K562 (cell line): Measurements from ENCODE around the gene TMEM191C. TPM values are rescaled to one million over a fixed set of nuclear protein-coding genes. Genes with fewer than 3 reads are reported as not detected.
A peak's percentile ranks its signal among the peaks of the same experiment; 100 is the strongest.

Experiments used
- ATF2 ChIP-seq: sonication (generic); formaldehyde crosslinking; IDR thresholded peaks from 2 replicates; pipeline ENCODE4 v1.8.1; 2022; ENCODE audit warnings: missing genetic modification reagents
- CBFB ChIP-seq: sonication (generic); formaldehyde crosslinking; IDR thresholded peaks from 2 replicates; pipeline ENCODE4 v1.4.0; 2020; ENCODE audit warnings: mild to moderate bottlenecking, missing genetic modification reagents
- CTBP1 ChIP-seq: fragments of 450-650 bp; IDR thresholded peaks from 2 replicates; pipeline ENCODE4 v1.6.1; 2016; ENCODE audit warnings: borderline replicate concordance
- ELK1 ChIP-seq: sonication (generic); formaldehyde crosslinking; IDR thresholded peaks from 2 replicates; pipeline ENCODE4 v1.8.1; 2022; ENCODE audit warnings: missing genetic modification reagents
- FOXK1 ChIP-seq: sonication (generic); formaldehyde crosslinking; IDR thresholded peaks from 2 replicates; pipeline ENCODE4 v1.8.0; 2022; ENCODE audit warnings: missing genetic modification reagents, mild to moderate bottlenecking, borderline replicate concordance
- HMGN3 ChIP-seq: IDR thresholded peaks from 2 replicates; pipeline ENCODE4 v1.6.1; 2011; ENCODE audit warnings: borderline replicate concordance, low read depth, mild to moderate bottlenecking, mixed read lengths, low read length; ENCODE audit not compliant: insufficient read length; ENCODE audit errors: extremely low read depth
- HNRNPUL1 ChIP-seq: fragments of 200-400 bp; formaldehyde crosslinking; IDR thresholded peaks from 2 replicates; pipeline ENCODE4 v1.6.1; 2017; ENCODE audit warnings: low read length
- KLF16 ChIP-seq: IDR thresholded peaks from 2 replicates; pipeline ENCODE4 v1.6.1; 2016; ENCODE audit warnings: antibody characterized with exemption
- MTA3 ChIP-seq: fragments of 450-650 bp; formaldehyde crosslinking; IDR thresholded peaks from 2 replicates; pipeline ENCODE4 v1.6.1; 2017; ENCODE audit warnings: mild to moderate bottlenecking, borderline replicate concordance
- NFIC ChIP-seq: fragments of 450-650 bp; IDR thresholded peaks from 2 replicates; pipeline ENCODE4 v1.6.1; 2017; ENCODE audit warnings: mild to moderate bottlenecking, inconsistent platforms
- NR2C2 ChIP-seq, 2 experiments: fragments of 200-800 bp in 1 of 2; sonication (Bioruptor generic) in 1 of 2; sonication (generic) in 1 of 2; formaldehyde crosslinking in 1 of 2; IDR thresholded peaks; 2 replicates each; pipeline versions ENCODE4 v1.6.1 to v1.8.0; 2016 to 2022; ENCODE audit warnings: mild to moderate bottlenecking in 1 of 2, missing compliant biosample characterization in 1 of 2, missing genetic modification characterization in 1 of 2, missing genetic modification reagents in 1 of 2
- PML ChIP-seq: IDR thresholded peaks from 2 replicates; pipeline ENCODE4 v1.6.1; 2012; ENCODE audit warnings: low read length, inconsistent platforms
- POLR2AphosphoS5 ChIP-seq: IDR thresholded peaks from 2 replicates; pipeline ENCODE4 v1.6.1; 2011; ENCODE audit warnings: mild to moderate bottlenecking, low read depth, low read length, moderate library complexity; ENCODE audit not compliant: control insufficient read depth, insufficient read depth
- SAFB2 ChIP-seq: fragments of 200-400 bp; formaldehyde crosslinking; IDR thresholded peaks from 2 replicates; pipeline ENCODE4 v1.6.1; 2018; ENCODE audit warnings: borderline replicate concordance, low read length, low read depth, moderate library complexity; ENCODE audit not compliant: severe bottlenecking
- WHSC1 ChIP-seq: IDR thresholded peaks from one replicate; pipeline ENCODE4 v1.6.1; 2012; ENCODE audit warnings: low read length, control low read depth, inconsistent platforms
- ZC3H11A ChIP-seq: IDR thresholded peaks from 2 replicates; pipeline ENCODE4 v1.6.1; 2012; ENCODE audit warnings: low read depth, low read length, improper control_type of control experiment
- ZNF76 ChIP-seq: fragments of 250-450 bp; sonication (Bioruptor Pico); IDR thresholded peaks from 2 replicates; pipeline ENCODE4 v1.4.0; 2020; ENCODE audit warnings: mild to moderate bottlenecking, moderate library complexity, borderline replicate concordance
- polyA plus RNA-seq, 8 experiments: library from polyadenylated mRNA; depleted of rRNA in 4 of 8; stranded (reverse) in 5 of 8; unstranded in 3 of 8; fragments of >200 nt; fragmentation: Nextera tagmentation in 2 of 8; fragmentation: Illumina TruSeq in 1 of 8; extraction: Ambion mirVana in 2 of 8; extraction: Trizol in 1 of 8; gene quantifications; 2 replicates each; pipeline versions ENCODE4 v1.2.1 to v1.2.3, GENCODE V29; 2011 to 2014; ENCODE audit warnings: inconsistent platforms in 1 of 8, missing spikeins in 1 of 8
- total RNA-seq, 7 experiments: library from RNA; depleted of rRNA in 6 of 7; stranded (reverse); fragments of >200 nt in 6 of 7; fragmentation: Illumina TruSeq in 2 of 7; extraction: Trizol in 2 of 7; gene quantifications; 2 replicates each; pipeline versions ENCODE4 v1.2.1 to v1.2.3, GENCODE V29; 2011 to 2021; ENCODE audit warnings: low replicate concordance in 1 of 7

TMEM191C gene
- total and polyA plus RNA-seq, 9 of the 15 experiments (the other 6 are each of a cell fraction or from before 2014, with no cell fraction given) = 0.15 to 7.1 (median 1.1) TPM

- TF ChIP-seq ATF2 = no peak; the same call in 1 of the 2 replicates
- TF ChIP-seq CTBP1 = peak; percentile 48; the same call in 1 of the 2 replicates
- TF ChIP-seq ZC3H11A = no peak
- TF ChIP-seq KLF16 = no peak
- peak; percentile 31; the same call in 1 of the 2 replicates for TF ChIP-seq FOXK1 (CRISPR knock-in tag)
- 0 out of 2 replicates have a peak, but pooled peaks have one; percentile 38 for TF ChIP-seq NR2C2 (CRISPR knock-in tag; IDR thresholded peaks at IDR 0.05)
- TF ChIP-seq NR2C2 (tag; IDR thresholded peaks at IDR 0.05) = no peak
- 0 out of 2 replicates have a peak, but pooled peaks have one; percentile 13 for TF ChIP-seq NFIC
- TF ChIP-seq PML = peak; percentile 6; the same call in 1 of the 2 replicates
- peak; percentile 72; the same call in 1 of the 2 replicates for TF ChIP-seq ELK1
- peak; percentile 66; the same call in 1 of the 2 replicates for TF ChIP-seq POLR2AphosphoS5
- TF ChIP-seq SAFB2 = no peak
- 0 out of 2 replicates have a peak, but pooled peaks have one; percentile 27 for TF ChIP-seq ZNF76 (CRISPR knock-in tag)
- peak; percentile 69 for TF ChIP-seq CBFB (CRISPR knock-in tag)
- TF ChIP-seq WHSC1 = peak; percentile 39
- TF ChIP-seq HMGN3 = peak; percentile 32
- peak; percentile 41 for TF ChIP-seq MTA3
- TF ChIP-seq HNRNPUL1 = no peak; the same call in 1 of the 2 replicates
Measured at GRCh38 chr22:21447694-21448402, 19.3 kb upstream of the TMEM191C start (continued).
